ENCODE measurements around the gene ZG16. TPM values are rescaled to one million over a fixed set of nuclear protein-coding genes. Genes with fewer than 3 reads are reported as not detected.
"Not testable (repeated sequence)": the region's sequence is repeated elsewhere in the genome, so short reads cannot be mapped to it uniquely, and the experiment has no call there.

ZG16 gene
- total RNA-seq, 1 donor from 2014 or later, result not detected

- intact Hi-C loops (cut with DNase I); DNase-seq (ENCODE audit: low spot score); ATAC-seq: not testable (repeated sequence)
Measured at GRCh38 chr16:29746518-29746917, 31.5 kb upstream of the ZG16 start.

GRCh38 chr16:29747947-29748759 is 29.9 kb upstream of the ZG16 start:
- intact Hi-C loops (cut with DNase I), result no loop called here
- ATAC-seq (no peak), DNase-seq (ENCODE audit: low spot score) (no peak)

GRCh38 chr16:29748760-29749149 is 29.3 kb upstream of the ZG16 start:
- intact Hi-C loops (cut with DNase I); DNase-seq (ENCODE audit: low spot score); ATAC-seq: not testable (repeated sequence)

GRCh38 chr16:29753516-29753915 is 24.5 kb upstream of the ZG16 start:
- no peak for ATAC-seq
- DNase-seq (ENCODE audit: low spot score), result no peak
- intact Hi-C loops (cut with DNase I), result no loop called here

- DNase-seq (ENCODE audit: low spot score) (no peak), ATAC-seq (no peak)
- intact Hi-C loops (cut with DNase I), result no loop called here
Measured at GRCh38 chr16:29756654-29757053, 21.4 kb upstream of the ZG16 start.

GRCh38 chr16:29757086-29757485 is 21.0 kb upstream of the ZG16 start:
- intact Hi-C loops (cut with DNase I); DNase-seq (ENCODE audit: low spot score); ATAC-seq: not testable (repeated sequence)

GRCh38 chr16:29757950-29758466 is 20.0 kb upstream of the ZG16 start:
- no peak for DNase-seq (ENCODE audit: low spot score)
- intact Hi-C loops (cut with DNase I), result no loop called here
- peak; percentile 74 for ATAC-seq

GRCh38 chr16:29760567-29761279 is 17.3 kb upstream of the ZG16 start:
- DNase-seq (ENCODE audit: low spot score), result no peak
- intact Hi-C loops (cut with DNase I), result no loop called here
- ATAC-seq, result no peak

- ATAC-seq; intact Hi-C loops (cut with DNase I); DNase-seq (ENCODE audit: low spot score): not testable (repeated sequence)
Measured at GRCh38 chr16:29761280-29761651, 16.8 kb upstream of the ZG16 start.

- no peak for ATAC-seq
- DNase-seq (ENCODE audit: low spot score), result no peak
- intact Hi-C loops (cut with DNase I), result no loop called here
Measured at GRCh38 chr16:29761882-29762281, 16.2 kb upstream of the ZG16 start.

- DNase-seq (ENCODE audit: low spot score) (no peak), ATAC-seq (no peak)
- intact Hi-C loops (cut with DNase I), result loop anchor here (1.0 kb wide), 1 partner anchor 39 kb away; no protein-coding TSS in a partner anchor
Measured at GRCh38 chr16:29763326-29763725, 14.7 kb upstream of the ZG16 start.

- intact Hi-C loops (cut with DNase I), result no loop called here
- ATAC-seq (no peak), DNase-seq (ENCODE audit: low spot score) (no peak)
Measured at GRCh38 chr16:29765167-29766032, 12.7 kb upstream of the ZG16 start.

GRCh38 chr16:29766571-29766970 is 11.5 kb upstream of the ZG16 start:
- intact Hi-C loops (cut with DNase I), result no loop called here
- ATAC-seq (no peak), DNase-seq (ENCODE audit: low spot score) (no peak)

GRCh38 chr16:29767062-29767461 is 11.0 kb upstream of the ZG16 start:
- DNase-seq (ENCODE audit: low spot score) (no peak), ATAC-seq (no peak)
- intact Hi-C loops (cut with DNase I), result no loop called here

- intact Hi-C loops (cut with DNase I), result no loop called here
- ATAC-seq, result no peak
- DNase-seq (ENCODE audit: low spot score), result no peak
Measured at GRCh38 chr16:29769507-29769906, 8.5 kb upstream of the ZG16 start.

GRCh38 chr16:29770250-29770929 is 7.7 kb upstream of the ZG16 start:
- intact Hi-C loops (cut with DNase I), result no loop called here
- ATAC-seq, result no peak
- no peak for DNase-seq (ENCODE audit: low spot score)

GRCh38 chr16:29772330-29772729 is 5.7 kb upstream of the ZG16 start:
- ATAC-seq; DNase-seq (ENCODE audit: low spot score); intact Hi-C loops (cut with DNase I): not testable (repeated sequence)

- intact Hi-C loops (cut with DNase I), result no loop called here
- no peak for DNase-seq (ENCODE audit: low spot score)
- ATAC-seq, result no peak
Measured at GRCh38 chr16:29774730-29775129, 3.3 kb upstream of the ZG16 start.

Measured in sciatic nerve (tissue), 2 donors.